ENCODE results near the gene DAND5.
A peak's percentile ranks its signal among the peaks of the same experiment; 100 is the strongest.
"Not testable (repeated sequence)": the region's sequence is repeated elsewhere in the genome, so short reads cannot be mapped to it uniquely, and the experiment has no call there.

The DAND5 gene

DNA sequence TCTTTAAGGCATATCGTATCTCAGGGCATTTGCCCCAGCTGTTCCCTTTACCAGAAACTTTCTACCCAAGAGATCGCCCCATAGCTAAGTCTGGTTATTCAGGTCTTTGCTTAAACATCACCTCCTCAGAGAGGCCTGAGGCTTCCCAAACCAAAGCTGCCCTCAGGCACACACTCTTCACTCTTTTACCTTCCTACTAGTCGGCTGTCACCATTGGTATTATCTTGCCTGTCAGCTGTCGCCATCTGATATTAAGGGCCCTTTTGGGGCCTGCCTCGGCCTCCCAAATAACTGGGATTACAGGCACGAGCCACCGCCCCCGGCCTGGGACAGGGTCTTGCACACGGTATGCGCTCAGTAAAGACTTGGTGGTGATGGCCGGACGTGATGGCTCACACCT is 13.4 kb upstream of the DAND5 start:
- TF ChIP-seq POLR2A (IDR thresholded peaks at IDR 0.05; ENCODE audit: low read depth, low read length) (no peak), TAF1 (IDR thresholded peaks at IDR 0.05; ENCODE audit: borderline replicate concordance, low read depth, low read length) (no peak), POLR2AphosphoS5 (IDR thresholded peaks at IDR 0.05; ENCODE audit: low read depth, low read length) (no peak)
- FAIRE-seq (no peak), DNase-seq (ENCODE audit: insufficient read length) (no peak)

DNA sequence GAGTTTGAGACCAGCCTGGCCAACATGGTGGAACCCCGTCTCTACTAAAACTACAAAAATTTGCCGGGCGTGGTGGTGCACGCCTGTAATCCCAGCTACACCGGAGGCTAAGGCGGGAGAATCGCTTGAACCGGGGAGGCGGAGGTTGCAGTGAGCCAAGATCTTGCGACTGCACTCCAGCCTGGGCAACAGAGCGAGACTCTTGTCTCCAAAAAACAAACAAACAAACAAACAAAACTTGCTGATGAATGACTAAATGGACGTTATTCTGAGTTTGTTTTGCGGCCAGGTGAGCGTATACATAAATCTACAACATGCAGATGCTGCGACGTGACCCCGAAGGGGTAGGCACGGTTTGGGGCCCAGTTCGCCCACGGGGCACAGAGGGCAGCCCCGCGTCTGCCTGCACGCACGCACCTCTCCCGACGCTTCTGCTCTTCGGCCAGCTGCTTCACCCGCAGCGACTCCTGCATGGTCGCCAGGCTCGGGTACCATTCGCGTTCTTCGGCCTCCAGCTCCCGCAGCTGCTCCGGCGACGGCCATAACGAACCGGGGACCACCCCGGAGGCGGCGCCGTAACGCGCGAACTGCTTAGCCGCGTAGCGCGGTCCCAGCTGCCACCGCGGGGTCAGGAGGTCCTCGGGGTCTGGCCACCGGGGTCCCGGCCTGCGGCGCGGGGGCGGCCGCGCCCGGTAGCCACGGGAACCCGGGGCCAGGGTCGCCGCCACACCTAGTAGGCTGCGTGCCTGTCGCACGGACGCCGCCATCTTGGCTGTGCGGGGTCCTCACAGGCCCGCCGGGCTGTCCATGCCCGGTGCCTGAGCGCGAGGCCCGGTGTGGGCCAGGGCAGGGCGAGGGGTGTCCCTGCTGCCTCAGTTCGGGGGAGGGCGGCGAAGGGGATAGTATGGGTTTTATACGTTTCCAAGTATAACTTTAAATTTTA is 12.7 kb upstream of the DAND5 start, which contains the start of gene GADD45GIP1:
GADD45GIP1 (minus strand) TSS at position 778 of the 943 bp plus-strand sequence; CDS start at position 767, 11 bp downstream.
- TF ChIP-seq POLR2A (IDR thresholded peaks at IDR 0.05; ENCODE audit: low read depth, low read length) = peak; percentile 97
- TF ChIP-seq POLR2AphosphoS5 (IDR thresholded peaks at IDR 0.05; ENCODE audit: low read depth, low read length) = peak; percentile 88
- peak; percentile 95 for TF ChIP-seq TAF1 (IDR thresholded peaks at IDR 0.05; ENCODE audit: borderline replicate concordance, low read depth, low read length)
- peak; percentile 78 for FAIRE-seq
- DNase-seq (ENCODE audit: insufficient read length) = peak; percentile 80

DNA sequence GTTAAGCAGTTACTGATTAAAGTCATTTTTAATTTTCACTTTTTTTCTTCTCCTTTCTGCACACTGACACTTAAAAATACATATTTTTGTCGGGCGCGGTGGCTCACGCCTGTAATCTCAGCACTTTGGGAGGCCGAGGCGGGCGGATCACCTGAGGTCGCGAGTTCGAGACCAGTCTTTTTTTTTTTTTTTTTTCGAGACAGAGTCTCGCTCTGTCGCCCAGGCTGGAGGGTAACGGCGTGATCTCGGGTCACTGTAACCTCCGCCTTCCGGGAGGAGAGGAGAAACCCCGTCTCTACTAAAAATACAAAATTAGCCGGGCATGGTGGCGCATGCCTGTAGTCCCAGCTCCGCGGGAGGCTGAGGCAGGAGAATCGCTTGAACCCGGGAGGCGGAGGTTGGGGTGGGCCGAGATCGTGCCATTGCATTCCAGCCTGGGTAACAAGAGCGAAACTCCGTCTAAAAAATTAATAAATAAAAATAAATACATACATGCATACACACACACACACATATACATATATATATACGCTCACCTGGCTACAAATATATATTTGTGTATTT is 11.9 kb upstream of the DAND5 start:
- DNase-seq (ENCODE audit: insufficient read length); FAIRE-seq: not testable (repeated sequence)

DNA sequence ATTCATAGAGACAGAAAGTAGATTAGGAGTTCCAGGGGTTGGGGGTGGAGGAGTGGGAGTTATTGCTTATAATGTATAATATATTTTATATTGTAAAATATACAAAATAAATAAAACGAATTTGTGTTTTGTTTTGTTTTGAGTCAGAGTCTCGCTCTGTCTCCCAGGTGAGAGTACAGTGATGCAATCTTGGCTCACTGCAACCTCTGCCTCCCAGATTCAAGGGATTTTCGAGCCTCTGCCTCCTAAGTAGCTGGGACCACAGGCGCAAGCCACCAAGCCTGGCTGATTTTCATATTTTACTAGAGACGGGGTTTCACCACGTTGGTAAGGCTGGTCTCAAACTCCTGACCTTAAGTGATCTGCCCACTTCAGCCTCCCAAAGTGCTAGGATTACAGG is 9.9 kb upstream of the DAND5 start:
- DNase-seq (ENCODE audit: insufficient read length) (no peak), FAIRE-seq (no peak)
- no peak for TF ChIP-seq POLR2A (IDR thresholded peaks at IDR 0.05; ENCODE audit: low read depth, low read length)
- no peak for TF ChIP-seq TAF1 (IDR thresholded peaks at IDR 0.05; ENCODE audit: borderline replicate concordance, low read depth, low read length)
- TF ChIP-seq POLR2AphosphoS5 (IDR thresholded peaks at IDR 0.05; ENCODE audit: low read depth, low read length) = no peak

DNA sequence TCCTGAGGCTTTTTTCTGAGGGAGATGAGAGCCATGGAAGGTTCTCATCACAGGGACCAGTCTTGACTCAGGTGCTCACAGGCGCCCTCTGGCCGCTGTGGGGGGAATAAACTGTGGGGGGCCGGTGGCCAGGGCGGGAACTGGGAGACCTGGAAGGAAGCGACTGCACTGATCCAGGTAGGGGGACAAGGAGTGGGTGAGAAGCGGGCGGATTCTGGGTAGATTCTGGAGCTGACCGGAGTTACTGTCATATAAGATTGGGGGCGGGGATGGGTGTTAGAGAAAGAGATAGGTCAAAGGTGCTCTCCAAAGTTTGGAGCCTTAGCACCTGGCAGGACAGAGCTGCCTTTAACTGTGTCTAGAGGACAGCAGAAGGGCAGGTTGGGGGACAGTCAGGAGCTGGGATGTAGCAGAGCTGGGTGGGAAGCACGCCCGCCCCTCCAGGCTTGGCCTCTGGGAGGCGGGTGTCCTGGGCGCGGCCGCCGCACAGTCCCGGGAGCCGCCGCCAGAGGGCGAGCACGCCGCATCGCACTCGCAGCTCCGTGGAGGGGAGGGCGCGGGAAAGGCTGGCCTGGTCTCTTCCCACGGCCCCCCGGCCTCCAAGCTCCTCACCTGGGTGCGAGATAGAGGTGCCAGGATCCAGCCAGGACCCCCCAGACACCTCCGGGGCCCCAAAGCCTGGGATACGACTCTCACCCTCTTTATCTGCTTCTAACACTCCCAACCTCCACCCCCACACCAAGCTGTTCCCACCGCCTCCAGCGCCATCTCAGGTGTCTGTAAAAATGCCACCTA is 4.2 kb upstream of the DAND5 start:
- TF ChIP-seq TAF1 (IDR thresholded peaks at IDR 0.05; ENCODE audit: borderline replicate concordance, low read depth, low read length) (no peak), POLR2AphosphoS5 (IDR thresholded peaks at IDR 0.05; ENCODE audit: low read depth, low read length) (no peak), POLR2A (IDR thresholded peaks at IDR 0.05; ENCODE audit: low read depth, low read length) (no peak)
- peak; percentile 89 for FAIRE-seq

DNA sequence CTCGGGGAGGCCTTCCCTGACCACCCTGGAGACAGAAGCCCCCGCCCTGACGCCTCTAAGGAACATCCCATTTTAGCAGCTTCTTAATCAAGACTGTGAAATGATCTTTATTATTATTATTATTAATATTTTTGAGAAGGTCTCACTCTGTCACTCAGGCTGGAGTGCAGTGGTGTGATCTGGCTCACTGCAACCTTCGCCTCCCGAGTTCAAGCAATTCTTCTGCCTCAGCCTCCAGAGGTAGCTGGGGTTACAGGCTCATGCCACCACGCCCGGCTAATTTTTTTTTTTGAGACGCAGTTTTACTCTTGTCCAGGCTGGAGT is 3.6 kb upstream of the DAND5 start:
- DNase-seq (ENCODE audit: insufficient read length) (no peak), FAIRE-seq (no peak)
- TF ChIP-seq POLR2A (IDR thresholded peaks at IDR 0.05; ENCODE audit: low read depth, low read length) (no peak), TAF1 (IDR thresholded peaks at IDR 0.05; ENCODE audit: borderline replicate concordance, low read depth, low read length) (no peak), POLR2AphosphoS5 (IDR thresholded peaks at IDR 0.05; ENCODE audit: low read depth, low read length) (no peak)

More for the DNA sequence above, 4.2 kb upstream of the DAND5 start:
- DNase-seq (ENCODE audit: insufficient read length) = peak; percentile 83

DNA sequence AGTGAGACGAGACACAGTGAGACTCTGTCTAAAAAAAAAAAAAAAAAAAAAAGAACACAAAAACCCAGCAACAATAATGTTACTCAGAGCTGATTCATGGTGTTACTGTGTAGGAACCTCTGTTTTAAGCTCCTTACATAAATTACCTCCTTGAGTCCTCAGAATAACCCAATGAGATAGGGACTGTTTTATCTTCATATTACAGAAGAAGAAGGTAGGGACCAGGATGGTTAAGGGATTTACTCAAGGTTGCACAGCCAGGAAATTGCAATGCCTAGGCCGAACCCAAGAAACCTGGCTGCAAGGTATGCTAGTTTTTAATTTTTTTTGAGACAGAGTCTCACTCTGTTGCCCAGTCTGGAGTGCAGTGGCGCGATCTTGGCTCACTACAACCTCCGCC is 1.5 kb upstream of the DAND5 start:
- FAIRE-seq (no peak), DNase-seq (ENCODE audit: insufficient read length) (no peak)
- TF ChIP-seq POLR2A (IDR thresholded peaks at IDR 0.05; ENCODE audit: low read depth, low read length) (no peak), TAF1 (IDR thresholded peaks at IDR 0.05; ENCODE audit: borderline replicate concordance, low read depth, low read length) (no peak), POLR2AphosphoS5 (IDR thresholded peaks at IDR 0.05; ENCODE audit: low read depth, low read length) (no peak)

DNA sequence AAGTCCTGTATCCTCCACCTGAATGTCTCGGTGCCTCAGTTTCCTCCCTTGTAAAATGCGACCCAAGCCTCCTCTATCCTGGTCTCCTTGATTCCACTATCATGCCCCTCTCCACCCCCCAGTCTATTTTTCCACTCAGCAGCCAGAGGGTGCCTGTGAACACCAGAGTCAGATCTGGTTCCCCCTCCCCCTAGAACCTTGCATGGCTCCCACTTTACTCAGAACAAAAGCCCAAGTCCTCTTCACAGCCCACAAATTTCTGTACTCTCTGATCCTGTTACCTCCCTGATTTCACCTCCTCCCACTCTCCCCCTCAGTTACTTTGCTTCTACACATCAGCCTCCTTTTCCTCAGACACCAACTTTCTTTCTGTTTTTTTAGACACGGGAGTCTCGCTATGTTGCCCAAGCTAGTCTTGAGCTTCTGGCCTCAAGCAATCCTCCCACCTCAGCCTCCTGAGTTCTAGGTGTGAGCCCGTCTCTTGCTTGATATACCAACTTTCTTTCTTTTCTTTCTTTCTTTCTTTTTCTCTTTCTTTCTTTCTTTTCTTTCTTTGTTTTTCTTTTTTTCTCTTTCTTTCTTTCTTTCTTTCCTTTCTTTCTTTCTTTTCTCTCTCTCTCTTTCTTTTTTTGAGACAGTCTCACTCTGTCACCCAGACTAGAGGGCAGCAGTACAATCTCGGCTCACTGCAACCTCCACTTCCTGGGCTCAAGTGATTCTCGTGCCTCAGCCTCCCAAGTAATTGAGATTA is 869 bp downstream of the DAND5 start:
- DNase-seq (ENCODE audit: insufficient read length) (no peak), FAIRE-seq (no peak)
- no peak for TF ChIP-seq POLR2A (IDR thresholded peaks at IDR 0.05; ENCODE audit: low read depth, low read length)
- no peak for TF ChIP-seq POLR2AphosphoS5 (IDR thresholded peaks at IDR 0.05; ENCODE audit: low read depth, low read length)
- TF ChIP-seq TAF1 (IDR thresholded peaks at IDR 0.05; ENCODE audit: borderline replicate concordance, low read depth, low read length) = no peak

DNA sequence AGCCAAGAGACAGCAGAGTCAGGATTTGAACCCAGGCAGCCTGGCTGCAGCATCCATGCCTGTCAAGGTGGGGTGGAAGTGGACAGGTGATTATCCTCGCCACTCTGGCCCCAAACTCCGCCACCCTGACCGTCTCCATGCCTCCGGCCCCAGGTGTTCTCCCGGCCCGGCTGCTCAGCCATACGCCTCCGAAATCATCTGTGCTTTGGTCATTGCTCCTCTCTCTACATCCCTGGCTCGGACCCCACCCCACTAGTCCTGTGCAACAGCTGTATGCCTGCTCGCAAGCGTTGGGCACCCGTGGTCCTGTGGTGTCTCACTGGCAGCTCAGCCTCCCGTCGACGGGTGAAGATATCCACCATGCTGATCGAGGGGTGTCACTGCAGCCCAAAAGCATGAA is 3.9 kb downstream of the DAND5 start:
- no peak for FAIRE-seq
- TF ChIP-seq POLR2A (IDR thresholded peaks at IDR 0.05; ENCODE audit: low read depth, low read length) = no peak
- TF ChIP-seq TAF1 (IDR thresholded peaks at IDR 0.05; ENCODE audit: borderline replicate concordance, low read depth, low read length) = no peak
- no peak for TF ChIP-seq POLR2AphosphoS5 (IDR thresholded peaks at IDR 0.05; ENCODE audit: low read depth, low read length)
- no peak for DNase-seq (ENCODE audit: insufficient read length)

DNA sequence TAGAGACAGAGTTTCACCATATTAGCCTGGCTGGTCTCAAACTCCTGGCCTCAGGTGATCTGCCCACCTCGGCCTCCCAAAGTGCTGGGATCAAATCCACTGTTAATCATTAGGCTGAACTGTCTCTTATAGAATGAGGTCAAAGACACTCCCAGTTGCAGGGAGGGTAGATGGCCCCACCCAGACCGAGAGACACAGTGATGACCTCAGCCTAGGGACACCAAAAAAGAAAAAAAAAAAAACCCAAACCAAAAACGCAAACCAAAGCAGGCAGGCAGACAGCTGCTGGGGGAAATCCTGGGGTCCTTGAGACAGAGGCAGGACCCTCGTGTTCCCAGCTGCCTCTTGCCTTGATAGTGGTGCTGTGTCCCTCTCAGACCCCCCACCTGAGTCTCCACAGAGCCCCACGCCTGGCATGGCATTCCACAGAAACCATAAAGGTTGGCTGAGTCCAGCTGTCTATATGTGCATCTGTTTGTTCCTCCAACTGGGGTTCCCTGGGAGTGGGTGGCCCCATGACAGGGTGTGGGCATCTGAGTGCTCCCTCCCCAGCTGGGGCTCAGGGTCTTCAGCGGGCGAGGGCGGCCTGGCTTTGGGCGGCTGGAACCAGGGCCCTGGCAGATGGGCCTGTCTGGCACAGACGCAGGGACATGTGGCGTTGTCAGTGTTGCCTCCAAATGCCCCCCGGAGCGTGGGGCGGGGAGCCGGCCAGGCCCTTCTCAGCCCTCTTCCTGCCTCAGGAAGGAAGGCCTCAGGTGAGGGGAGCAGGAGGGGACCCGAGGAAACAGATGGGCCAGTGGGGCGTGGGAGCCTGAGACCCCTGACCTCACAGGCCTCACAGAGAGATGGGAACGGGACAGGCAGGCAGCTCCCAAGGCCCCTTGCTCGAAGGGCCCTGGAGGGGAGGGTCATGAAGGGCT is 5.2 kb downstream of the DAND5 start:
- no peak for TF ChIP-seq POLR2AphosphoS5 (IDR thresholded peaks at IDR 0.05; ENCODE audit: low read depth, low read length)
- FAIRE-seq (no peak), DNase-seq (ENCODE audit: insufficient read length) (no peak)

All from GM12892 (cell line).